Gastroesophageal sphincter (tissue), 4 donors: ENCODE results near the gene PRLR. TPM values are rescaled to one million over a fixed set of nuclear protein-coding genes. Genes with fewer than 3 reads are reported as not detected.

Source experiments
- ATAC-seq: fragments of 150-250 bp; one replicate; pipeline ENCODE4 v1.9.1; 2016; ENCODE audit warnings: mild to moderate bottlenecking, moderate library complexity
- H3K27ac ChIP-seq, 4 donors: fragments of 200-600 bp; sonication (generic) in 3 of 4; 1 replicate in 3 of 4; 2 replicates in 1 of 4; pipeline ENCODE4 v1.5.1; 2016 to 2019
- H3K27me3 ChIP-seq: fragments of 200-600 bp; sonication (generic); one replicate; pipeline ENCODE4 v1.5.1; 2019
- H3K36me3 ChIP-seq, 2 donors: fragments of 200-600 bp; sonication (generic); one replicate each; pipeline ENCODE4 v1.5.1; 2019; ENCODE audit warnings: control low read depth in 1 of 2
- H3K4me1 ChIP-seq, 3 donors: fragments of 200-600 bp; sonication (generic); 1 replicate in 2 of 3; 2 replicates in 1 of 3; pipeline ENCODE4 v1.5.1; 2016 to 2019; ENCODE audit warnings: control low read depth in 2 of 3
- H3K4me3 ChIP-seq, 2 donors: fragments of 200-600 bp; sonication (generic); one replicate each; pipeline ENCODE4 v1.5.1; 2019; ENCODE audit warnings: mild to moderate bottlenecking in 1 of 2, moderate library complexity in 1 of 2
- H3K9me3 ChIP-seq, 3 donors: fragments of 200-600 bp; sonication (generic); one replicate each; pipeline ENCODE4 v1.5.1; 2017 to 2019; ENCODE audit warnings: control low read depth in 2 of 3
- CTCF ChIP-seq, 4 experiments: fragments of 200-600 bp in 2 of 4; fragments of 450-650 bp in 2 of 4; sonication (generic) in 1 of 4; IDR thresholded peaks; one replicate each; pipeline ENCODE4 v1.5.1; 2017 to 2019; ENCODE audit warnings: antibody characterized with exemption in 4 of 4, mild to moderate bottlenecking in 2 of 4, moderate library complexity in 2 of 4
- EP300 ChIP-seq: sonication (generic); formaldehyde crosslinking; IDR thresholded peaks from one replicate; pipeline ENCODE4 v1.6.1; 2017; ENCODE audit warnings: antibody characterized with exemption, mild to moderate bottlenecking
- POLR2A ChIP-seq, 2 donors: fragments of 450-650 bp; IDR thresholded peaks; one replicate each; pipeline ENCODE4 v1.6.1; 2017; ENCODE audit warnings: antibody characterized with exemption in 2 of 2, mild to moderate bottlenecking in 2 of 2, moderate library complexity in 1 of 2
- POLR2AphosphoS5 ChIP-seq: sonication (generic); formaldehyde crosslinking; IDR thresholded peaks from one replicate; pipeline ENCODE4 v1.6.1; 2017; ENCODE audit warnings: antibody characterized with exemption
- WGBS, 2 donors: methylation state at CpG; one replicate each; pipeline ENCODE4 v1.1.5; 2018; ENCODE audit warnings: low coverage in 1 of 2; 5-methylcytosine and 5-hydroxymethylcytosine counted together
- total RNA-seq, 4 donors: library from RNA; depleted of rRNA; stranded (reverse); fragments of >200 nt; gene quantifications; one replicate each; pipeline ENCODE4 v1.1.0, GENCODE V29; 2016

The PRLR gene
- total RNA-seq, 4 donors from 2014 or later: 0.16 to 1.4 (median 0.85) TPM

- peaks cover 73% of the 10 kb centered on the region for H3K27me3 ChIP-seq
- ATAC-seq: no peak
- TF ChIP-seq POLR2A (IDR thresholded peaks at IDR 0.05) (no peak), CTCF (IDR thresholded peaks at IDR 0.05) (no peak), EP300 (no peak)
- peaks cover 0 to 15% (median 10%) of the 10 kb centered on the region in 3 donors for H3K4me1 ChIP-seq
- H3K4me3 ChIP-seq: no peak overlapping the region
- H3K9me3 ChIP-seq: no peaks in the 10 kb centered on the region
- no peak overlapping the region for H3K27ac ChIP-seq
- 50% methylated on average over 2 of the region's 2 CpGs; no CpG with 5 or more reads in 1 of the 2 donors for WGBS, 2 donors
- no peaks in the 10 kb centered on the region for H3K36me3 ChIP-seq
These were observed 2.0 kb downstream of the PRLR start for GRCh38 chr5:35228310-35228709.

- Histone ChIP-seq H3K27me3 (peaks cover 70% of the 10 kb centered on the region), H3K9me3 (no peaks in the 10 kb centered on the region), H3K27ac (no peak overlapping the region), H3K36me3 (no peaks in the 10 kb centered on the region), H3K4me3 (no peak overlapping the region), H3K4me1 (peaks cover 0 to 15% (median 10%) of the 10 kb centered on the region in 3 donors)
- no peak for TF ChIP-seq EP300
- no peak for TF ChIP-seq POLR2A (IDR thresholded peaks at IDR 0.05)
- no peak for TF ChIP-seq CTCF (IDR thresholded peaks at IDR 0.05)
- no peak for TF ChIP-seq POLR2AphosphoS5
- 72 to 83% methylated on average over 2 to 3 of the region's 4 CpGs for WGBS, 2 donors
- ATAC-seq: no peak
These were observed 2.6 kb downstream of the PRLR start for GRCh38 chr5:35227720-35228119.

- no peak for ATAC-seq
- H3K4me1 ChIP-seq: no peaks in the 10 kb centered on the region
These were observed 6.4 kb downstream of the PRLR start for GRCh38 chr5:35223787-35224395.

GRCh38 chr5:35220967-35221366 is 9.3 kb downstream of the PRLR start:
- ATAC-seq: no peak
- no peak overlapping the region for H3K4me3 ChIP-seq
- no peaks in the 10 kb centered on the region for H3K36me3 ChIP-seq
- H3K27me3 ChIP-seq: peaks cover 8% of the 10 kb centered on the region
- H3K27ac ChIP-seq: no peak overlapping the region
- H3K9me3 ChIP-seq: no peaks in the 10 kb centered on the region
- H3K4me1 ChIP-seq: no peaks in the 10 kb centered on the region
- TF ChIP-seq POLR2AphosphoS5: no peak
- TF ChIP-seq CTCF (IDR thresholded peaks at IDR 0.05): no peak
- TF ChIP-seq POLR2A (IDR thresholded peaks at IDR 0.05): no peak
- no peak for TF ChIP-seq EP300

More at GRCh38 chr5:35223787-35224395, 6.4 kb downstream of the PRLR start:
- TF ChIP-seq CTCF (IDR thresholded peaks at IDR 0.05) (no peak), EP300 (no peak), POLR2AphosphoS5 (no peak), POLR2A (IDR thresholded peaks at IDR 0.05) (no peak)
- no peak overlapping the region for H3K4me3 ChIP-seq
- peaks cover 38% of the 10 kb centered on the region for H3K27me3 ChIP-seq
- H3K9me3 ChIP-seq: no peaks in the 10 kb centered on the region
- 38 to 68% methylated on average over 7 of the region's 7 CpGs for WGBS, 2 donors
- H3K36me3 ChIP-seq: no peaks in the 10 kb centered on the region
- H3K27ac ChIP-seq: no peak overlapping the region

GRCh38 chr5:35218981-35219380 is 11.3 kb downstream of the PRLR start:
- no peaks in the 10 kb centered on the region for H3K36me3 ChIP-seq
- H3K27ac ChIP-seq: no peak overlapping the region
- no peaks in the 10 kb centered on the region for H3K4me1 ChIP-seq
- ATAC-seq: no peak
- H3K4me3 ChIP-seq: no peak overlapping the region
- TF ChIP-seq CTCF (IDR thresholded peaks at IDR 0.05): no peak
- no peak for TF ChIP-seq EP300
- TF ChIP-seq POLR2AphosphoS5: no peak
- no peak for TF ChIP-seq POLR2A (IDR thresholded peaks at IDR 0.05)
- no peaks in the 10 kb centered on the region for H3K27me3 ChIP-seq
- 89 to 100% methylated on average over 1 to 4 of the region's 4 CpGs for WGBS, 2 donors
- no peaks in the 10 kb centered on the region for H3K9me3 ChIP-seq
